Mucosa of descending colon (tissue), 3 donors: ENCODE measurements around the gene PTN. TPM values are rescaled to one million over a fixed set of nuclear protein-coding genes. Genes with fewer than 3 reads are reported as not detected.

Experiments used
- ATAC-seq: fragments of 200-7000 bp; cut with Tn5 transposase; one replicate; pipeline ENCODE4 v1.9.1; 2020; ENCODE audit warnings: mild to moderate bottlenecking, moderate library complexity
- DNase-seq, 3 donors: peaks; one replicate each; pipeline ENCODE4 v3.0.0-alpha.2; 2020
- H3K36me3 ChIP-seq: fragments of 200-600 bp; one replicate; pipeline ENCODE4 v1.8.0; 2021; ENCODE audit warnings: low read depth, mild to moderate bottlenecking
- H3K4me1 ChIP-seq: fragments of 200-600 bp; one replicate; pipeline ENCODE4 v1.8.0; 2021; ENCODE audit warnings: low read depth, mild to moderate bottlenecking
- H3K4me3 ChIP-seq: fragments of 200-600 bp; one replicate; pipeline ENCODE4 v1.8.0; 2021; ENCODE audit warnings: mild to moderate bottlenecking
- H3K9me3 ChIP-seq: fragments of 200-600 bp; one replicate; pipeline ENCODE4 v1.8.0; 2021; ENCODE audit warnings: mild to moderate bottlenecking
- intact Hi-C, 2 donors: fragments of 100-400 bp; cut with DNase I in 1 of 2; cut with micrococcal nuclease in 1 of 2; formaldehyde crosslinking; loops; one replicate each; pipeline versions ENCODE4 v1.11.0 to v1.11.1; 2022; cut with DNase I, micrococcal nuclease
- total RNA-seq, 3 donors: library from RNA; stranded (reverse); fragmentation: NEBNext Ultra II Directional in 2 of 3; extraction: Animal tissue kit (Norgen Biotek cat#: 25700) in 2 of 3; gene quantifications; one replicate each; pipeline versions ENCODE4 v1.2.1 to v1.2.4, GENCODE V29; 2021 to 2023
- TF ChIP-seq, protein P1 (sequence below): fragments of 200-600 bp; IDR thresholded peaks from one replicate; pipeline ENCODE4 v1.8.0; 2022; ENCODE audit warnings: antibody characterized with exemption, mild to moderate bottlenecking
- donor health status: DM: no; HTN: no; CAD: no; lungs with moderate emphysema.
- donor health status: DM: no; HTN: no; CAD: no.
- donor health status: DM: no; HTN: yes; CAD: no.

Gene PTN
- total RNA-seq, 3 donors from 2014 or later = 1.7 to 10.9 (median 3.3) TPM

DNA sequence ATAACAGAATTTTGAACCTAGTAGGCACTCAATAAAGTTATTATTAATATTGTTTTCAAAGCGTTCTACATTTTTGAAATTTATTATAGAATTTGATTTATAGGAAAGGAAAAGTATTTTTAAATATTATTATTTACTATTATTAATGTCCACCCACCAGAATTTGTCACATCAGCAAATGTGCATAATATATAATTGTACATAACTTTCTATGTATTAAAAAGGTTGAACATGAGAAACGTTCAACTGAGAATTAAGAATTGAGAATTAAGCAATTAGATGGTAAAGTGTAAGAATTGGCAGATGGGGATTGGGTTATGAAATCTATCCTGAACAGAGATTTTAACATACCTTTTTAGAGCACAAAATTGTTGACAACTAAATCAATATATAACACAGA lies 129.8 kb downstream of the PTN start:
- intact Hi-C loops = no loop called here
- TF ChIP-seq, protein P1, sequence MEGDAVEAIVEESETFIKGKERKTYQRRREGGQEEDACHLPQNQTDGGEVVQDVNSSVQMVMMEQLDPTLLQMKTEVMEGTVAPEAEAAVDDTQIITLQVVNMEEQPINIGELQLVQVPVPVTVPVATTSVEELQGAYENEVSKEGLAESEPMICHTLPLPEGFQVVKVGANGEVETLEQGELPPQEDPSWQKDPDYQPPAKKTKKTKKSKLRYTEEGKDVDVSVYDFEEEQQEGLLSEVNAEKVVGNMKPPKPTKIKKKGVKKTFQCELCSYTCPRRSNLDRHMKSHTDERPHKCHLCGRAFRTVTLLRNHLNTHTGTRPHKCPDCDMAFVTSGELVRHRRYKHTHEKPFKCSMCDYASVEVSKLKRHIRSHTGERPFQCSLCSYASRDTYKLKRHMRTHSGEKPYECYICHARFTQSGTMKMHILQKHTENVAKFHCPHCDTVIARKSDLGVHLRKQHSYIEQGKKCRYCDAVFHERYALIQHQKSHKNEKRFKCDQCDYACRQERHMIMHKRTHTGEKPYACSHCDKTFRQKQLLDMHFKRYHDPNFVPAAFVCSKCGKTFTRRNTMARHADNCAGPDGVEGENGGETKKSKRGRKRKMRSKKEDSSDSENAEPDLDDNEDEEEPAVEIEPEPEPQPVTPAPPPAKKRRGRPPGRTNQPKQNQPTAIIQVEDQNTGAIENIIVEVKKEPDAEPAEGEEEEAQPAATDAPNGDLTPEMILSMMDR = no peak
- peaks cover 3% of the 10 kb centered on the region for H3K9me3 ChIP-seq
- DNase-seq (no peak), ATAC-seq (no peak)
- H3K4me1 ChIP-seq = no peaks in the 10 kb centered on the region
- H3K4me3 ChIP-seq = no peak overlapping the region
- H3K36me3 ChIP-seq = no peaks in the 10 kb centered on the region

DNA sequence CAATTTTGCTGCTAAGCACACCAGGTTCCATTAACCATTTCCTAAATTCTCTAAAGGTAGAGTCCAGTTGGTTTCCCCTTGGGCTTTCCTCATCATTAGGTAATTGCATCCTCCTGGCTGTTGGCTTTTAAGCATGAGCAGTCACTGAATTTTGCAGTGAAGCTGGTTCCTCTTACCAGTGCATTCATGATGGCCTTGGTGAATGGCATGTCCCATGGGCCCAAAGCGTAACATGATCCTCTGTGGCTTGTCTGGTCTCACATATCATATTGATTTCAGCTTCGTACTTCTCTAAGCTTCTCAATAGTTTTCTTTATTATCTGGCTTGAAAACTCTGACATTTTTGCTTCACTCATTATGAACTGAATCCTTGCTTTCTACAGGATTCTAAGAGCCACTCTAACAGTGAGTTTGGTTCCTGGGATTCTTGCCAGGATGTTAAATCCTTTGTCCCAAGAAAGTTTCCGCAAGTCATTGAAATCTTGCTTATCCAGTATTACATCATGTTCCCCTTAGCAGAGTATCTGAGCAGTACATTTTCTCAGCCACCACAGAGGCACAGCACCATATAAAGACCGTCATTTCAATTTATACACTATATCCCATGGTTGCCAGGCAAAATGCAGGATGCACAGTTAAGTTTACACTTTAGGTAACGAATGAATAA lies 134.2 kb downstream of the PTN start:
- ATAC-seq (no peak), DNase-seq (no peak)
- no peak overlapping the region for H3K4me3 ChIP-seq
- no peaks in the 10 kb centered on the region for H3K4me1 ChIP-seq
- H3K36me3 ChIP-seq = no peaks in the 10 kb centered on the region
- intact Hi-C loops = no loop called here
- TF ChIP-seq, protein P1 = no peak
- peaks cover 7% of the 10 kb centered on the region for H3K9me3 ChIP-seq

DNA sequence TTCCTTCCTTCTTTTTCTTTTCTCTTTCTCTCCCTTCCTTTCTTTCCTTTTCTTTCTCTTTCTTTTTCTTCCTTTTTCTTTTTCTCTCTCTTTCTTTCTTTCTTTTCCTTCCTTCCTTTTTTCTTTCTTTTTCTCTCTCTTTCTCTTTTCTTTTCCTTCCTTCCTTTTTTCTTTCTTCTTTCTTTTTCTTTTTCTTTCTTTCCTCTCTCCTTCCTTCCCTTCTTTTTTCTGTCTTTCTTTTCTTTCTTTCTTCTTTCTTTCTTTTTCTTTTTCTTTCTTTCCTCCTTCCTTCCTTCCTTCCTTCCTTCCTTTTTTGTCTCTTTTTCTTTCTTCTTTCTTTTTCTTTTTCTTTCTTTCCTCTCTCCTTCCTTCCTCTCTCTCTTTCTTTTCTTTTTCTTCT lies 136.8 kb downstream of the PTN start:
- H3K4me3 ChIP-seq = no peak overlapping the region
- H3K4me1 ChIP-seq = no peaks in the 10 kb centered on the region
- no peaks in the 10 kb centered on the region for H3K36me3 ChIP-seq
- no peak for DNase-seq
- peaks cover 7% of the 10 kb centered on the region for H3K9me3 ChIP-seq
- intact Hi-C loops = no loop called here
- ATAC-seq = no peak
- TF ChIP-seq, protein P1 = no peak

DNA sequence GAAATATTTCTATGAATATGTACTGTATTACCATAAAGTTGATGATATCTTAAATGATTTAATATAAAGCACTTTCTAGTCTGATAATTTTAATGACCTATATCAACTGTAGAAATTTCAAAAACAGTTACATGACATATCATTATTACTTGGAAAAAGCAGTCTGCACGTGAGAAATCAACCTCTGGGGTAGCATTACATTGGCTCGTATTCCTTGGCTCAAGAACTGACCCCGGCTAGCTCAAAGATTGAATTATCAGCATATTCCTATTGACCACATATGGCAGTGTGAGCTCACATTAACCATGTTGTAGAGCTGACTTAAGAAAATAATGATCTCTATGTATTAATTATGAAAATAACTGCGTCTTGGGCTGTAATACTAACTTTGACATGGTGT lies 139.3 kb downstream of the PTN start:
- Histone ChIP-seq H3K36me3 (no peaks in the 10 kb centered on the region), H3K4me1 (no peaks in the 10 kb centered on the region), H3K9me3 (peaks cover 4% of the 10 kb centered on the region), H3K4me3 (no peak overlapping the region)
- no peak for ATAC-seq
- TF ChIP-seq, protein P1 = no peak
- DNase-seq = no peak
- intact Hi-C loops = no loop called here

DNA sequence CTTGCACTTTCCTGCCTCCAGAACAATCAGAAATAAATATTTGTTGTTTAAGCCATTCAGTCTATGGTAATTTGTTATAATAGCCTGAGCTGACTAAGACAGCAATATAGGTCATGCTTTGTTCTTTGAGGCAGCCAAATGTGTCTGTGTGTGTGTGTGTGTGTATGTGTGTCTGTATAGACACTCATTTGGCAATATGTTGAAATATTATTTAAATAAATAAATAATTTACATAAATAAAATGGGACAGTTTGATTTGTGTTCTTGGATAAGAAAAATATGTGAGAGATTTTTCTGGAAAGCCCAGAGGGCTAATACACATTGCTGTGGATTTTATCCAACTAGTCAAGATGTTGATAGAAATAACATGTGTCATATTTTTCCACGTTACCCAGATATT lies 140.2 kb downstream of the PTN start:
- H3K4me3 ChIP-seq = no peak overlapping the region
- DNase-seq = no peak
- no peaks in the 10 kb centered on the region for H3K4me1 ChIP-seq
- intact Hi-C loops = no loop called here
- TF ChIP-seq, protein P1 = no peak
- no peaks in the 10 kb centered on the region for H3K36me3 ChIP-seq
- peaks cover 4% of the 10 kb centered on the region for H3K9me3 ChIP-seq
- ATAC-seq = no peak

DNA sequence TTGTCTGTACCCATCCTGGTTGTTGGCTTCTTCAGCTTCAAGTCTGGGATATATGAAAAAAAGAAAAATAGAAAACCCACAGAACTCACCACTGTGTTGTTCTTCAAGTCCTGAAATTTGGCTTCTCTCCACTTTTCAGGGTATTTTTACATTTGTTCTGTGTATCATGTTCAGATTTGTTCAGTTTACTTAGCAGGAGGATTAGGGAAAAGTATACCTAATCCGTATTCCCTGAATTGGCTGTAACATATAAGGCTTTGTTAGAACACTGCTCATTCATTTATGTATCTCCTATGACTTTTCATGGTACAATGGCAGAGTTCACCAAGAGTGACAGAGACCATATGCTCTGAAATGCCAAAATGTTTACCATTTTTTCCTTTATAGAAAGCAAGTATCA lies 146.9 kb downstream of the PTN start:
- intact Hi-C loops = no loop called here
- Histone ChIP-seq H3K9me3 (no peaks in the 10 kb centered on the region), H3K36me3 (no peaks in the 10 kb centered on the region), H3K4me1 (no peaks in the 10 kb centered on the region), H3K4me3 (no peak overlapping the region)
- TF ChIP-seq, protein P1 = no peak
- DNase-seq (no peak), ATAC-seq (no peak)
